A549 (cell line): ENCODE data around the gene SLC6A12. TPM values are rescaled to one million over a fixed set of nuclear protein-coding genes. Genes with fewer than 3 reads are reported as not detected.
A peak's percentile ranks its signal among the peaks of the same experiment; 100 is the strongest.

Experiments
- ATAC-seq, 2 experiments: fragments of 200-7000 bp in 1 of 2; fragments of >200 bp in 1 of 2; cut with Nextera tagmentation in 1 of 2; cut with Tn5 transposase in 1 of 2; 3 replicates each; pipeline versions ENCODE4 v1.8.0 to v1.9.1; 2018 to 2020; ENCODE audit warnings: mild to moderate bottlenecking in 1 of 2, moderate library complexity in 1 of 2
- CTCF ChIA-PET: fragments of 300-600 bp; sonication (Branson Sonifier 250); formaldehyde crosslinking; extraction: SDS; loops from one replicate; lab custom pipeline; 2021; ENCODE audit warnings: antibody characterized with exemption, inconsistent platforms; lab: Yijun Ruan, JAX
- POLR2A ChIA-PET: fragments of 350-600 bp; formaldehyde crosslinking; extraction: SDS; loops from one replicate; lab custom pipeline; 2021; ENCODE audit warnings: antibody characterized with exemption, inconsistent platforms; lab: Yijun Ruan, JAX
- DNase-seq, 2 experiments: peaks; one replicate each; pipeline versions ENCODE4 v3.0.0 to v3.0.0-alpha.2; 2011 to 2016; ENCODE audit warnings: low read depth in 1 of 2, low spot score in 1 of 2
- FAIRE-seq: peaks from 2 replicates; lab custom pipeline; 2011; peaks lifted over from hg19 to GRCh38; lab: Jason Lieb, UNC
- H3K27ac ChIP-seq, 2 experiments: fragments of >200 bp; sonication (Bioruptor Twin); formaldehyde crosslinking; 3 replicates each; pipeline ENCODE4 v1.5.1; 2016 to 2017
- H3K4me1 ChIP-seq: fragments of >200 bp; sonication (Bioruptor Twin); formaldehyde crosslinking; 3 replicates; pipeline ENCODE4 v1.6.1; 2016
- H3K4me2 ChIP-seq: fragments of >200 bp; sonication (Bioruptor Twin); formaldehyde crosslinking; 3 replicates; pipeline ENCODE4 v1.6.1; 2016
- H3K4me3 ChIP-seq: fragments of >200 bp; sonication (Bioruptor Twin); formaldehyde crosslinking; 3 replicates; pipeline ENCODE4 v1.5.1; 2016
- H3K9me3 ChIP-seq: fragments of >200 bp; sonication (Bioruptor Twin); formaldehyde crosslinking; 3 replicates; pipeline ENCODE4 v1.6.1; 2016
- CHD2 ChIP-seq: fragments of 150-350 bp; IDR thresholded peaks from 2 replicates; pipeline ENCODE4 v1.6.1; 2014; ENCODE audit warnings: low read length; ENCODE audit not compliant: partially characterized antibody
- CHD4 ChIP-seq: fragments of 200-600 bp; sonication (generic); IDR thresholded peaks from 2 replicates; pipeline ENCODE4 v1.6.1; 2016; ENCODE audit warnings: antibody characterized with exemption, mild to moderate bottlenecking, borderline replicate concordance
- EHF ChIP-seq: fragments of 250-450 bp; sonication (Bioruptor Pico); IDR thresholded peaks from 2 replicates; pipeline ENCODE4 v1.5.0; 2020; ENCODE audit warnings: mild to moderate bottlenecking
- EHMT2 ChIP-seq: fragments of 200-600 bp; sonication (generic); IDR thresholded peaks from 2 replicates; pipeline ENCODE4 v1.6.1; 2016; ENCODE audit warnings: antibody characterized with exemption, low read depth, mild to moderate bottlenecking, moderate library complexity
- FOSL2 ChIP-seq, 2 experiments: fragments of 450-650 bp in 1 of 2; fragments of >200 bp in 1 of 2; sonication (Bioruptor Twin) in 1 of 2; formaldehyde crosslinking; IDR thresholded peaks; 2 replicates each; pipeline versions ENCODE4 v1.5.0 to v1.6.1; 2016 to 2020; ENCODE audit warnings: mild to moderate bottlenecking in 1 of 2, moderate library complexity in 1 of 2
- FOXS1 ChIP-seq: fragments of 250-450 bp; sonication (Bioruptor Pico); IDR thresholded peaks from 2 replicates; pipeline ENCODE4 v1.5.0; 2020; ENCODE audit warnings: mild to moderate bottlenecking, moderate library complexity
- GATA3 ChIP-seq: IDR thresholded peaks from 2 replicates; pipeline ENCODE4 v1.6.1; 2012; ENCODE audit warnings: borderline replicate concordance
- HDAC2 ChIP-seq: fragments of 200-600 bp; sonication (generic); IDR thresholded peaks from 2 replicates; pipeline ENCODE4 v1.6.1; 2016
- HOXB5 ChIP-seq: fragments of 250-450 bp; sonication (Bioruptor Pico); IDR thresholded peaks from 2 replicates; pipeline ENCODE4 v1.5.0; 2020; ENCODE audit warnings: mild to moderate bottlenecking, moderate library complexity
- JUN ChIP-seq, 2 experiments: fragments of >200 bp; sonication (Bioruptor Twin); formaldehyde crosslinking; IDR thresholded peaks; 2 replicates in 1 of 2; 3 replicates in 1 of 2; pipeline ENCODE4 v1.6.1; 2016 to 2017
- KDM1A ChIP-seq: fragments of 200-600 bp; sonication (generic); IDR thresholded peaks from 2 replicates; pipeline ENCODE4 v1.6.1; 2016; ENCODE audit warnings: low read depth, mild to moderate bottlenecking
- KDM5A ChIP-seq: fragments of 200-600 bp; sonication (generic); IDR thresholded peaks from 2 replicates; pipeline ENCODE4 v1.6.1; 2016; ENCODE audit warnings: antibody characterized with exemption, mild to moderate bottlenecking
- NR3C1 ChIP-seq: fragments of >200 bp; sonication (Bioruptor Twin); formaldehyde crosslinking; IDR thresholded peaks from 3 replicates; pipeline ENCODE4 v1.6.1; 2017
- PHF8 ChIP-seq: fragments of 200-600 bp; sonication (generic); IDR thresholded peaks from 2 replicates; pipeline ENCODE4 v1.6.1; 2016; ENCODE audit warnings: low read depth, mild to moderate bottlenecking, antibody characterized with exemption, moderate library complexity, borderline replicate concordance
- POLR2A ChIP-seq: IDR thresholded peaks from 2 replicates; pipeline ENCODE4 v1.6.1; 2012; ENCODE audit warnings: mild to moderate bottlenecking, low read length
- RAD21 ChIP-seq, 2 experiments: fragments of >200 bp in 1 of 2; sonication (Bioruptor Twin) in 1 of 2; formaldehyde crosslinking in 1 of 2; IDR thresholded peaks in 1 of 2; conservative IDR thresholded peaks in 1 of 2; 2 replicates in 1 of 2; 3 replicates in 1 of 2; pipeline ENCODE4 v1.6.1; 2012 to 2018; ENCODE audit warnings: inconsistent platforms in 1 of 2
- RARB ChIP-seq: fragments of 250-450 bp; sonication (Bioruptor Pico); IDR thresholded peaks from 2 replicates; pipeline ENCODE4 v1.8.0; 2021; ENCODE audit warnings: mild to moderate bottlenecking, moderate library complexity
- RCOR1 ChIP-seq: fragments of 150-350 bp; IDR thresholded peaks from 2 replicates; pipeline ENCODE4 v1.6.1; 2014; ENCODE audit warnings: antibody characterized with exemption, low read length, low read depth
- RNF2 ChIP-seq: fragments of 200-600 bp; sonication (generic); IDR thresholded peaks from 2 replicates; pipeline ENCODE4 v1.6.1; 2016; ENCODE audit warnings: low read depth, mild to moderate bottlenecking, antibody characterized with exemption, moderate library complexity, borderline replicate concordance
- SREBF2 ChIP-seq: fragments of 450-650 bp; IDR thresholded peaks from 2 replicates; pipeline ENCODE4 v1.6.1; 2014; ENCODE audit warnings: mild to moderate bottlenecking, moderate library complexity
- TP53 ChIP-seq: fragments of 250-450 bp; sonication (Bioruptor Pico); IDR thresholded peaks from 2 replicates; pipeline ENCODE4 v1.5.0; 2021; ENCODE audit warnings: mild to moderate bottlenecking, moderate library complexity
- WGBS: methylation state at CpG from one replicate; pipeline ENCODE4 v1.1.6; 2017; ENCODE audit errors: missing lambda C conversion rate; 5-methylcytosine and 5-hydroxymethylcytosine counted together
- polyA plus RNA-seq, 4 experiments: library from polyadenylated mRNA; depleted of rRNA in 3 of 4; stranded (reverse); fragments of >200 nt; fragmentation: RNase III in 1 of 4; extraction: RNeasy Plus Mini Kit Qiagen cat#74134 plus additional on column Dnase treatment in 1 of 4; gene quantifications; 2 replicates in 3 of 4; 3 replicates in 1 of 4; pipeline ENCODE4 v1.2.3, GENCODE V29; 2011 to 2017
- TF ChIP-seq, protein P1 (sequence below): fragments of 250-450 bp; sonication (Bioruptor Pico); IDR thresholded peaks from 2 replicates; pipeline ENCODE4 v1.5.0; 2021; ENCODE audit warnings: mild to moderate bottlenecking, moderate library complexity, borderline replicate concordance
- TF ChIP-seq, protein P2 (sequence below): fragments of 200-600 bp; sonication (generic); IDR thresholded peaks from 2 replicates; pipeline ENCODE4 v1.6.1; 2016; ENCODE audit warnings: antibody characterized with exemption, mild to moderate bottlenecking, moderate library complexity
- TF ChIP-seq, protein P3 (sequence below): fragments of 450-650 bp; IDR thresholded peaks from 2 replicates; pipeline ENCODE4 v1.6.1; 2014; ENCODE audit warnings: antibody characterized with exemption
- TF ChIP-seq, protein P4 (sequence below): fragments of >200 bp; sonication (Bioruptor Twin); formaldehyde crosslinking; IDR thresholded peaks from 2 replicates; pipeline ENCODE4 v1.6.1; 2016

Gene SLC6A12
- polyA plus RNA-seq, 2 of the 4 experiments (the other 2 are of a cell fraction) = 0.78 to 4.4 TPM

DNA sequence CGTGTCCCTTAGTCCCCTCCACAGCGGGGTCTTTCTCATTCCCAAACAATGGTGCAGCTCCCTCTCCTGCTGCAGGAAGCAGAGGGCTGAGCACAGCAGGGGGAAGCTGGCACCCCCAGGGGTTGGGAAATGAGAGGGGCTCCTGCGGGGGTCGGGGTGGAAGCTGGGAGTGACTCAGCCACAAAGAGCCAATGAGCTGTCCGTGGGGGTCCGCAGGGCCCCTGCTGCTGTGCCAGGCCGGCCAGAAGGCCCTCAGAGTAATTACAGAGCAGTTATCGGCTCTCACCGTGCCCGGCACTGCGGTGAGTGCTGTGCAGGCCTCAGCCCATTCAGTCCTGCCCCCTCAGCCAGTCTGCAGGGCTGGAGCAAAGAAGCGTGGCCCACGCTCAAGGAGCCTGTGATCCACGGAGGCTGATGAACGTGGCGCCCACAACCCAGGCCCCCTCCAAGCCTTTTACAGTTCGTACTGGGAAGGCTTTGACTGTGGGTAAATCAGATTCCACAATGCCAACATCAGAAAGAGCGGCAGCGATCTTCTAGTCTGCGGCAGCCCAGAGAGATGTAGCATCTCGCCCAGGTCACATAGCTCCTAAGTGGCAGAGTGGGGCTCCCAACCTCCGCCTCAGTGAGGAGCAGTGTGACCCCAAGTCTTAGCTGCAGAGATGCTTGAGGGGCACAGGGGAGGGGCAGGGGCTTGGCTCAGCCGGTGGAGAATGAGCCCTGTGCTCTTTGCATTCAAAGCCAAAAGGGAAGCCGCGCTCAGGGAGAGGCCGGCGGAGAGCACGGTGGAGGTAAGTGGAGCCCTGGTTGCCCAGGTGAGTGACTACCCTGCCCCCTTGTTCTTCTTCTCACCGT is 43.4 kb downstream of the SLC6A12 start:
- no peak for FAIRE-seq

DNA sequence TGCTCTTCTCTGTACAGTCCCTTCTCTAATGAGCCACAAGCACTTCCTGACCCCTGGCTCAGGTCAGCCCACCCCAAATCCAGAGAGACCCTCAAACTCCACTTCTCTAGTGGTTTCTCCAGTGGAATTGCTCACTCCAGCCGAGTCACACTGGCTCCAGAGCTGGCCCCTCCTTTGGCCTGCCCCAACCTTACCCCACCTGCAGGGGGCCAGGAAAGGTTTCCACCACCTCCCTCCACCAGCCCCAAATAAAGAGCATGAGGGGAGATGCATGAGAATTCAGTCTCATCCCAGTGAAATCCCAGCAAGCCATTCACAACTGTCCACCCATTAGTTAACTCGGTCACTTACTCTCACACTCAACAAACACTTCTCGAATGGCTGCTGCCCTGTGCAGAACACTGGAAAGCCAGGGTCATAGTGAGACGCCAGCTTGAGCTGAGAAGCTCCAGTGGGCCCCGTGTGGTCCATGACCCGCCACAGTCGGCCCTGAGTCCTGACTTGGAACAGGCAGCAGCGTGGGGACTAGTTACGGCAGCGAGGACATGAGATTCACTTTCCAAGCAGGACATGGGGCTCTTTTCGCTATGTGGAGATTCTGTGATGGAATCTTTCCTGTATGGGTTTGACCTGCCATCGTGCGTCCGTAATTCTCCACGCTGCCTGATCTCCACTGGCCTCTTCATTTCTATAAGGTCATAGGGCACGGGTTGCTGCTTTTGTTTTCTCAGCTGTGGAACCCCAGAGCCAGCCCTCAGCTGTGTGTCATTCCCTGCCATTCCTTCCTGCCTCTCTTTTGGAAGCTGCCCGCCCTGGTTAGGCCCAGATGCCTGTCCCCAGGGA is 44.2 kb downstream of the SLC6A12 start:
- TF ChIP-seq, protein P1, sequence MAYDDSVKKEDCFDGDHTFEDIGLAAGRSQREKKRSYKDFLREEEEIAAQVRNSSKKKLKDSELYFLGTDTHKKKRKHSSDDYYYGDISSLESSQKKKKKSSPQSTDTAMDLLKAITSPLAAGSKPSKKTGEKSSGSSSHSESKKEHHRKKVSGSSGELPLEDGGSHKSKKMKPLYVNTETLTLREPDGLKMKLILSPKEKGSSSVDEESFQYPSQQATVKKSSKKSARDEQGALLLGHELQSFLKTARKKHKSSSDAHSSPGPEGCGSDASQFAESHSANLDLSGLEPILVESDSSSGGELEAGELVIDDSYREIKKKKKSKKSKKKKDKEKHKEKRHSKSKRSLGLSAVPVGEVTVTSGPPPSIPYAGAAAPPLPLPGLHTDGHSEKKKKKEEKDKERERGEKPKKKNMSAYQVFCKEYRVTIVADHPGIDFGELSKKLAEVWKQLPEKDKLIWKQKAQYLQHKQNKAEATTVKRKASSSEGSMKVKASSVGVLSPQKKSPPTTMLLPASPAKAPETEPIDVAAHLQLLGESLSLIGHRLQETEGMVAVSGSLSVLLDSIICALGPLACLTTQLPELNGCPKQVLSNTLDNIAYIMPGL (CRISPR knock-in tag) = no peak
- TF ChIP-seq, protein P2, sequence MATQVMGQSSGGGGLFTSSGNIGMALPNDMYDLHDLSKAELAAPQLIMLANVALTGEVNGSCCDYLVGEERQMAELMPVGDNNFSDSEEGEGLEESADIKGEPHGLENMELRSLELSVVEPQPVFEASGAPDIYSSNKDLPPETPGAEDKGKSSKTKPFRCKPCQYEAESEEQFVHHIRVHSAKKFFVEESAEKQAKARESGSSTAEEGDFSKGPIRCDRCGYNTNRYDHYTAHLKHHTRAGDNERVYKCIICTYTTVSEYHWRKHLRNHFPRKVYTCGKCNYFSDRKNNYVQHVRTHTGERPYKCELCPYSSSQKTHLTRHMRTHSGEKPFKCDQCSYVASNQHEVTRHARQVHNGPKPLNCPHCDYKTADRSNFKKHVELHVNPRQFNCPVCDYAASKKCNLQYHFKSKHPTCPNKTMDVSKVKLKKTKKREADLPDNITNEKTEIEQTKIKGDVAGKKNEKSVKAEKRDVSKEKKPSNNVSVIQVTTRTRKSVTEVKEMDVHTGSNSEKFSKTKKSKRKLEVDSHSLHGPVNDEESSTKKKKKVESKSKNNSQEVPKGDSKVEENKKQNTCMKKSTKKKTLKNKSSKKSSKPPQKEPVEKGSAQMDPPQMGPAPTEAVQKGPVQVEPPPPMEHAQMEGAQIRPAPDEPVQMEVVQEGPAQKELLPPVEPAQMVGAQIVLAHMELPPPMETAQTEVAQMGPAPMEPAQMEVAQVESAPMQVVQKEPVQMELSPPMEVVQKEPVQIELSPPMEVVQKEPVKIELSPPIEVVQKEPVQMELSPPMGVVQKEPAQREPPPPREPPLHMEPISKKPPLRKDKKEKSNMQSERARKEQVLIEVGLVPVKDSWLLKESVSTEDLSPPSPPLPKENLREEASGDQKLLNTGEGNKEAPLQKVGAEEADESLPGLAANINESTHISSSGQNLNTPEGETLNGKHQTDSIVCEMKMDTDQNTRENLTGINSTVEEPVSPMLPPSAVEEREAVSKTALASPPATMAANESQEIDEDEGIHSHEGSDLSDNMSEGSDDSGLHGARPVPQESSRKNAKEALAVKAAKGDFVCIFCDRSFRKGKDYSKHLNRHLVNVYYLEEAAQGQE = no peak
- no peak for TF ChIP-seq RARB (CRISPR knock-in tag)
- TF ChIP-seq JUN (IDR thresholded peaks at IDR 0.05) = no peak
- TF ChIP-seq KDM1A = no peak
- no peak for TF ChIP-seq FOXS1
- TF ChIP-seq KDM5A = no peak
- no peak for TF ChIP-seq SREBF2
- TF ChIP-seq FOSL2 (IDR thresholded peaks at IDR 0.05) = no peak
- no peak for TF ChIP-seq FOSL2 (CRISPR knock-in tag; IDR thresholded peaks at IDR 0.05)
- TF ChIP-seq, protein P3, sequence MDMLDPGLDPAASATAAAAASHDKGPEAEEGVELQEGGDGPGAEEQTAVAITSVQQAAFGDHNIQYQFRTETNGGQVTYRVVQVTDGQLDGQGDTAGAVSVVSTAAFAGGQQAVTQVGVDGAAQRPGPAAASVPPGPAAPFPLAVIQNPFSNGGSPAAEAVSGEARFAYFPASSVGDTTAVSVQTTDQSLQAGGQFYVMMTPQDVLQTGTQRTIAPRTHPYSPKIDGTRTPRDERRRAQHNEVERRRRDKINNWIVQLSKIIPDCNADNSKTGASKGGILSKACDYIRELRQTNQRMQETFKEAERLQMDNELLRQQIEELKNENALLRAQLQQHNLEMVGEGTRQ = no peak
- no peak for TF ChIP-seq RNF2
- no peak for TF ChIP-seq NR3C1
- no peak for TF ChIP-seq HOXB5 (CRISPR knock-in tag)
- TF ChIP-seq HDAC2 = no peak
- no peak for TF ChIP-seq EHF (CRISPR knock-in tag)
- no peak for TF ChIP-seq PHF8
- no peak for TF ChIP-seq CHD2
- TF ChIP-seq RAD21 (conservative IDR thresholded peaks at IDR 0.05 in 1 of 2, IDR thresholded peaks at IDR 0.05 in 1 of 2) = no peak
- no peak for DNase-seq
- H3K4me3 ChIP-seq = no peak overlapping the region
- FAIRE-seq = no peak
- ChIA-PET POLR2A (no interaction called here), CTCF (interaction anchor here (0.5 to 4.3 kb wide), 6 partner anchors 10 to 743 kb away, joined by 3 to 17 read pairs (median 4); no protein-coding TSS in a partner anchor)
- WGBS = 75% methylated on average over 17 of the region's 17 CpGs
- peak; percentile 57 to 74; a peak in 5 of 6 replicates for ATAC-seq
- no peaks in the 10 kb centered on the region for H3K4me1 ChIP-seq
- H3K4me2 ChIP-seq = no peak overlapping the region
- H3K9me3 ChIP-seq = no peaks in the 10 kb centered on the region
- no peak overlapping the region for H3K27ac ChIP-seq

More for the DNA sequence above, 43.4 kb downstream of the SLC6A12 start:
- 87% methylated on average over 20 of the region's 29 CpGs for WGBS
- Histone ChIP-seq H3K9me3 (no peaks in the 10 kb centered on the region), H3K4me1 (no peaks in the 10 kb centered on the region), H3K4me2 (no peak overlapping the region), H3K27ac (no peak overlapping the region), H3K4me3 (no peak overlapping the region)
- no peak for DNase-seq
- no peak for ATAC-seq
- ChIA-PET CTCF (interaction anchor here (0.6 to 4.3 kb wide), 6 partner anchors 9 to 742 kb away, joined by 3 to 17 read pairs (median 3); no protein-coding TSS in a partner anchor), POLR2A (no interaction called here)
- TF ChIP-seq TP53 = no peak
- no peak for TF ChIP-seq FOSL2 (IDR thresholded peaks at IDR 0.05)
- TF ChIP-seq FOSL2 (CRISPR knock-in tag; IDR thresholded peaks at IDR 0.05) = no peak
- no peak for TF ChIP-seq POLR2A
- no peak for TF ChIP-seq RNF2
- no peak for TF ChIP-seq HDAC2
- TF ChIP-seq, protein P4, sequence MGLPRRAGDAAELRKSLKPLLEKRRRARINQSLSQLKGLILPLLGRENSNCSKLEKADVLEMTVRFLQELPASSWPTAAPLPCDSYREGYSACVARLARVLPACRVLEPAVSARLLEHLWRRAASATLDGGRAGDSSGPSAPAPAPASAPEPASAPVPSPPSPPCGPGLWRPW = no peak
- no peak for TF ChIP-seq HOXB5 (CRISPR knock-in tag)
- TF ChIP-seq CHD4 = no peak
- no peak for TF ChIP-seq RARB (CRISPR knock-in tag)
- TF ChIP-seq GATA3 = no peak
- TF ChIP-seq CHD2 = no peak
- no peak for TF ChIP-seq EHMT2
- no peak for TF ChIP-seq RCOR1
